Psoas muscle (tissue), 8 donors: ENCODE measurements around the gene ENG. TPM values are rescaled to one million over a fixed set of nuclear protein-coding genes. Genes with fewer than 3 reads are reported as not detected.
A peak's percentile ranks its signal among the peaks of the same experiment; 100 is the strongest.
"Not testable (repeated sequence)": the region's sequence is repeated elsewhere in the genome, so short reads cannot be mapped to it uniquely, and the experiment has no call there.

Experiments
- ATAC-seq, 4 donors: fragments of 200-7000 bp; cut with Tn5 transposase; one replicate each; pipeline ENCODE4 v1.9.1; 2020; ENCODE audit warnings: moderate library complexity in 3 of 4, mild to moderate bottlenecking in 2 of 4
- DNase-seq, 2 donors: peaks; one replicate each; pipeline ENCODE4 v3.0.0-alpha.2; 2020
- H3K27ac ChIP-seq: fragments of 200-600 bp; one replicate; pipeline ENCODE4 v1.8.0; 2022
- H3K27me3 ChIP-seq, 3 donors: fragments of 200-600 bp in 1 of 3; one replicate each; pipeline versions ENCODE4 v1.6.1 to v1.8.0; 2013 to 2022; ENCODE audit warnings: low read length in 2 of 3, mild to moderate bottlenecking in 2 of 3, moderate library complexity in 1 of 3; ENCODE audit not compliant: insufficient read depth in 3 of 3
- H3K36me3 ChIP-seq, 2 donors: fragments of 200-600 bp in 1 of 2; one replicate each; pipeline versions ENCODE4 v1.6.1 to v1.8.0; 2013 to 2022; ENCODE audit warnings: low read depth in 1 of 2, mild to moderate bottlenecking in 1 of 2, moderate library complexity in 1 of 2; ENCODE audit not compliant: insufficient read depth in 1 of 2
- H3K4me1 ChIP-seq: fragments of 200-600 bp; one replicate; pipeline ENCODE4 v1.8.0; 2022
- H3K4me3 ChIP-seq: fragments of 200-600 bp; one replicate; pipeline ENCODE4 v1.8.0; 2022; ENCODE audit warnings: mild to moderate bottlenecking
- H3K9me3 ChIP-seq: fragments of 200-600 bp; one replicate; pipeline ENCODE4 v1.8.0; 2022
- WGBS, 3 donors: extraction: QIAGEN DNeasy Blood & Tissue Kit; methylation state at CpG; one replicate each; pipeline versions ENCODE4 v1.1.6 to v1.1.7; 2013; 5-methylcytosine and 5-hydroxymethylcytosine counted together
- intact Hi-C, 2 donors: fragments of 100-400 bp; cut with DNase I; formaldehyde crosslinking; loops; one replicate each; pipeline versions ENCODE4 v1.11.0 to v1.14.2; 2022
- polyA plus RNA-seq, 3 donors: library from polyadenylated mRNA; stranded (reverse); fragments of 200-250 nt; gene quantifications; one replicate each; pipeline ENCODE4 v1.2.3, GENCODE V29; 2013
- total RNA-seq, 4 donors: library from RNA; stranded (reverse); fragmentation: NEBNext Ultra II Directional in 2 of 4; extraction: Animal tissue kit (Norgen Biotek cat#: 25700) in 2 of 4; gene quantifications; one replicate each; pipeline versions ENCODE4 v1.2.1 to v1.2.4, GENCODE V29; 2021 to 2023
- TF ChIP-seq, protein P1 (sequence below): fragments of 200-600 bp; IDR thresholded peaks from one replicate; pipeline ENCODE4 v1.8.0; 2022; ENCODE audit warnings: antibody characterized with exemption
- donor health status: healthy with polysubstance abuse.
- donor health status: DM: no; HTN: no; CAD: no; lungs with moderate emphysema.
- donor health status: Bipolar disorder and iron deficiency.
- donor health status: healthy.
- donor health status: DM: yes; HTN: yes; CAD: no.
- donor health status: DM: no; HTN: no; CAD: no.
- donor health status: DM: no; HTN: no; CAD: no.
- donor health status: DM: yes; HTN: yes; CAD: no.

Gene ENG
- total and polyA plus RNA-seq, 7 donors: 22.1 to 80.4 (median 38.6) TPM

GRCh38 chr9:127885508-127886281 lies 31.2 kb upstream of the ENG start:
- no peaks in the 10 kb centered on the region for H3K9me3 ChIP-seq
- DNase-seq: no peak
- intact Hi-C loops: no loop called here
- H3K27me3 ChIP-seq: no peaks in the 10 kb centered on the region
- TF ChIP-seq, protein P1, sequence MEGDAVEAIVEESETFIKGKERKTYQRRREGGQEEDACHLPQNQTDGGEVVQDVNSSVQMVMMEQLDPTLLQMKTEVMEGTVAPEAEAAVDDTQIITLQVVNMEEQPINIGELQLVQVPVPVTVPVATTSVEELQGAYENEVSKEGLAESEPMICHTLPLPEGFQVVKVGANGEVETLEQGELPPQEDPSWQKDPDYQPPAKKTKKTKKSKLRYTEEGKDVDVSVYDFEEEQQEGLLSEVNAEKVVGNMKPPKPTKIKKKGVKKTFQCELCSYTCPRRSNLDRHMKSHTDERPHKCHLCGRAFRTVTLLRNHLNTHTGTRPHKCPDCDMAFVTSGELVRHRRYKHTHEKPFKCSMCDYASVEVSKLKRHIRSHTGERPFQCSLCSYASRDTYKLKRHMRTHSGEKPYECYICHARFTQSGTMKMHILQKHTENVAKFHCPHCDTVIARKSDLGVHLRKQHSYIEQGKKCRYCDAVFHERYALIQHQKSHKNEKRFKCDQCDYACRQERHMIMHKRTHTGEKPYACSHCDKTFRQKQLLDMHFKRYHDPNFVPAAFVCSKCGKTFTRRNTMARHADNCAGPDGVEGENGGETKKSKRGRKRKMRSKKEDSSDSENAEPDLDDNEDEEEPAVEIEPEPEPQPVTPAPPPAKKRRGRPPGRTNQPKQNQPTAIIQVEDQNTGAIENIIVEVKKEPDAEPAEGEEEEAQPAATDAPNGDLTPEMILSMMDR: no peak
- H3K4me1 ChIP-seq: peaks cover 13% of the 10 kb centered on the region
- peak overlapping the region; percentile 36 for H3K27ac ChIP-seq
- 76 to 79% (median 77%) methylated on average over 13 of the region's 13 CpGs for WGBS, 3 donors
- no peak overlapping the region for H3K4me3 ChIP-seq
- ATAC-seq: no peak
- H3K36me3 ChIP-seq: peaks cover 6 to 56% of the 10 kb centered on the region in 2 donors

DNA sequence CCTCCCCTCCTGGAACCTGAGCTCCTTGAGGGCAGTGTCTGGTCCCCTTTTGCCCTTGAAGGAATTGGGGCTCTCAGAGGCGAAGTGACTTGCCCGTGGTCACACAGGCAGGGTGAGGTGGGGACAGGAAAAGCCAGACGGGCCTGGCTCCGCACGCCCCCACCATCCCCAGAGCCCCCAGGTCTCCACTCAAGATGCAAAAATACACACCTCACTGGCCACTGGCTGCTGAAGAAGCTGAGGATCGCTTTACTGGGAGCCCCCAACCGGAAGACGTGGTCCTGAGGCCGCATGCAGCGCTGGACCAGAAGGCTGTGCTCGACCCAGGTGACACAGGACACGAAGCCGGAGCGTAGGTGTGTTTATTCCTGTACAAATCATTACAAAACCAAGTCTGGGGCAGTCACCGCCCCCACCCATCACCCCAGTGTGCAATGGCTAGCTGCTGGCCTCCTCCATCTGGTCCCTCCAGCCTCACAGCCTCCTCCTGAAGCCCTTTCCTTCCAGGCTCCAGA lies 30.6 kb upstream of the ENG start:
- H3K9me3 ChIP-seq: no peaks in the 10 kb centered on the region
- TF ChIP-seq, protein P1: no peak
- H3K27ac ChIP-seq: peak overlapping the region; percentile 36
- no peaks in the 10 kb centered on the region for H3K27me3 ChIP-seq
- no peak for ATAC-seq
- WGBS, 3 donors: 68 to 76% (median 75%) methylated on average over 15 of the region's 15 CpGs
- DNase-seq: no peak
- H3K4me1 ChIP-seq: peaks cover 13% of the 10 kb centered on the region
- intact Hi-C loops: no loop called here
- H3K36me3 ChIP-seq: peaks cover 6 to 49% of the 10 kb centered on the region in 2 donors
- H3K4me3 ChIP-seq: no peak overlapping the region

GRCh38 chr9:127884427-127884911 lies 30.0 kb upstream of the ENG start:
- intact Hi-C loops: no loop called here
- 15 to 36% (median 17%) methylated on average over 11 of the region's 11 CpGs for WGBS, 3 donors

DNA sequence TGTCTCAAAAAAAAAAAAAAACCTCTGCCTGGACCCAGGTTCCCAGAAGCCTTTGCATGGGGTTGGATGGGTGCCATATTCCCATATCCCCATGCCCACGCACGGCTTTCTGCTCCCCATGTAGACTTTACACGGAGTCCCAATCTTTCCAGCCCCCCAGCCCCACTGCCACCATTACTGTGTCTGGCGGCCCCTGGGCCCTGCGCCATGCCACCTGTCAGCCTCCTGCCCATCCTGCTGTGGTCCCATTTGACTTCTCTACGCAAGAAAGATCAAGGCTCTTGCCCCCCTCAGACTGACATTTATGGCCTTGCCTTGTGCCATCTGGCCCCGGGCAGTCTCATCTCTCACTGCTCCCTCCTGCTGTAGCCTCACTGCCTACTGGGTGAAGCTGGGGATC lies 29.5 kb upstream of the ENG start:
- WGBS, 3 donors: 53 to 67% (median 65%) methylated on average over 7 of the region's 7 CpGs
- no peak overlapping the region for H3K4me3 ChIP-seq
- no peak overlapping the region for H3K27ac ChIP-seq
- peaks cover 13% of the 10 kb centered on the region for H3K4me1 ChIP-seq
- intact Hi-C loops: no loop called here
- no peaks in the 10 kb centered on the region for H3K9me3 ChIP-seq
- DNase-seq (no peak), ATAC-seq (peak in 1 of 4 donors; percentile 3)
- no peaks in the 10 kb centered on the region for H3K27me3 ChIP-seq
- TF ChIP-seq, protein P1: no peak
- H3K36me3 ChIP-seq: peaks cover 6 to 41% of the 10 kb centered on the region in 2 donors

More at GRCh38 chr9:127884427-127884911, 30.0 kb upstream of the ENG start:
- Histone ChIP-seq H3K9me3 (no peaks in the 10 kb centered on the region), H3K4me1 (peaks cover 13% of the 10 kb centered on the region), H3K36me3 (peaks cover 6 to 44% of the 10 kb centered on the region in 2 donors), H3K27me3 (no peaks in the 10 kb centered on the region), H3K27ac (peak overlapping the region; percentile 36), H3K4me3 (no peak overlapping the region)
- TF ChIP-seq, protein P1: no peak
- peak; percentile 57 to 75 for DNase-seq
- peak; percentile 49 to 64 (median 51) for ATAC-seq

DNA sequence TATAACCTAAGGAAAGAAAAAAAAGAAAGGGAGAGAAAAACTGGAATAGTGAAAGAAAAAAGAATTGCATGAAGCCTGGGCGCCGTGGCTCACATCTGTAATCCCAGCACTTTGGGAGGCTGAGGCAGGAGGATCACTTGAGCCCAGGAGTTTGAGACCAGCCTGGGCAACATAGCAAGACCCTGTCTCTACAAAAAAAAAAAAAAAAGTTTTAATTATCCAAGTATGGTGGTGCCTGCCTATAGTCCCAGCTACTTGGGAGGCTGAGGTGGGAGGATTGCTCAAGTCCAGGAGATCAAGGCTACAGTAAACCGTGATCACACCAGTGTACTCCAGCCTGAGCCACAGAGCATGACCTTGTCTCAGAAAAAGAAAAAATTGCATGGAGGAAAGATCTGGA lies 27.3 kb upstream of the ENG start:
- intact Hi-C loops, ATAC-seq: not testable (repeated sequence)
- WGBS, 3 donors: 88 to 92% (median 89%) methylated on average over 3 of the region's 3 CpGs

More for the DNA sequence above, 27.3 kb upstream of the ENG start:
- H3K4me1 ChIP-seq: peaks cover 26% of the 10 kb centered on the region
- H3K9me3 ChIP-seq, H3K4me3 ChIP-seq, DNase-seq, H3K27me3 ChIP-seq, H3K27ac ChIP-seq: not testable (repeated sequence)
- H3K36me3 ChIP-seq: peaks cover 6 to 20% of the 10 kb centered on the region in 2 donors
